Measurements from ENCODE around the gene FGF12. TPM values are rescaled to one million over a fixed set of nuclear protein-coding genes. Genes with fewer than 3 reads are reported as not detected.

Gene FGF12
- total RNA-seq, 2 experiments from 2014 or later, result not detected

DNA sequence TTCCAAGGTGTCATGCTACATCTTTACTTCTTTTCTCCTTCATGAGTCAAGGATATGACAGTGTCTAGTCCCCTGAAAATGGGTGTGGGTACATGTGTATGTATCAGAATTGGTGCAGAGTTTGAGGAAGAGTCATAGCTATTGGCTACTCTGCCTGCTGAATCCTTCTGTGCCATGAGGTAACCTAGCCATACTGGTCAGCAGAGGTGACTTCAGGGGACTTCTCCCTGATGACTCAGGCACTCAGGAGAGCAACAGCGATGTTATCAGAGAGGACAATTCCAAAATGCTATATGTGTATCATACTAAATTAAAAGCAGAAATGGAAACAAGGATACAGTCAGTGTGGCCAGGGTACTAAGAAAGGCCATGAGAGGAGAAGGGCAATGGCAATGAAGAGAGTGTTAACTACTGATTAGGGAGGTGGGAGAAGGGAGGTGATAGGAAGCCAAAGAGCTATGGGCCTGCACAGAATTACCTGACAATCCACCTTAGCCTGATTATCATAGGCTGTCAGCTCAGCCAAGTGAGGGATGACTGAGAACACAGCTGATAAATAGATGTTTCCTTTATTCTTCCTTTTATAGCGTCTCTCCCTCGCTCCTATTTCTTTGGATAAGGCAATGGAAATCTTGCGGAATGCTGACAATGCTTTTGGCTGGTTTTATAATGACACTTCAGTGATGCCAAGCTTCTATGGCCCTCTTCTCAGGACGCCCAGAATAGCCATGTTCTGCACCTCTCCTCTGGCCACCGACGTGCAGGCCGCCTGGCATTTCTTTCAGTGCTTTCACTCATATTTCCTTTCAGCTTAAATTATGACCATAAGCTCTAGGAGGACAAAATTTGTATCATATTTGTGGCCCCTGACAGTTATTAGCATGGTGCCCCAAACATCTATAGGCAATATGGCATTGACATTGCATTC, 90.6 kb downstream of the FGF12 start:
- TF ChIP-seq, protein P1, sequence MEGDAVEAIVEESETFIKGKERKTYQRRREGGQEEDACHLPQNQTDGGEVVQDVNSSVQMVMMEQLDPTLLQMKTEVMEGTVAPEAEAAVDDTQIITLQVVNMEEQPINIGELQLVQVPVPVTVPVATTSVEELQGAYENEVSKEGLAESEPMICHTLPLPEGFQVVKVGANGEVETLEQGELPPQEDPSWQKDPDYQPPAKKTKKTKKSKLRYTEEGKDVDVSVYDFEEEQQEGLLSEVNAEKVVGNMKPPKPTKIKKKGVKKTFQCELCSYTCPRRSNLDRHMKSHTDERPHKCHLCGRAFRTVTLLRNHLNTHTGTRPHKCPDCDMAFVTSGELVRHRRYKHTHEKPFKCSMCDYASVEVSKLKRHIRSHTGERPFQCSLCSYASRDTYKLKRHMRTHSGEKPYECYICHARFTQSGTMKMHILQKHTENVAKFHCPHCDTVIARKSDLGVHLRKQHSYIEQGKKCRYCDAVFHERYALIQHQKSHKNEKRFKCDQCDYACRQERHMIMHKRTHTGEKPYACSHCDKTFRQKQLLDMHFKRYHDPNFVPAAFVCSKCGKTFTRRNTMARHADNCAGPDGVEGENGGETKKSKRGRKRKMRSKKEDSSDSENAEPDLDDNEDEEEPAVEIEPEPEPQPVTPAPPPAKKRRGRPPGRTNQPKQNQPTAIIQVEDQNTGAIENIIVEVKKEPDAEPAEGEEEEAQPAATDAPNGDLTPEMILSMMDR (IDR thresholded peaks at IDR 0.05), result no peak
- Histone ChIP-seq H3K27me3 (ENCODE audit: control insufficient read depth in 1 of 2, insufficient read depth in 2 of 2, low read length in 2 of 2) (no peaks in the 10 kb centered on the region), H3K9me3 (ENCODE audit: control insufficient read depth in 1 of 2, insufficient read depth in 1 of 2, low read length in 2 of 2) (no peaks in the 10 kb centered on the region), H3K27ac (ENCODE audit: low read depth in 1 of 2, low read length in 2 of 2) (no peak overlapping the region), H3K4me1 (ENCODE audit: insufficient read depth, low read length) (no peaks in the 10 kb centered on the region), H3K4me3 (ENCODE audit: low read length) (no peak overlapping the region), H3K36me3 (ENCODE audit: insufficient read depth, low read length) (no peaks in the 10 kb centered on the region)
- Mint-ChIP-seq H3K9me3 (no peaks in the 10 kb centered on the region), H3K36me3 (ENCODE audit: low read depth) (no peaks in the 10 kb centered on the region), H3K27ac (no peak overlapping the region), H3K4me1 (ENCODE audit: low read depth) (no peaks in the 10 kb centered on the region), H3K4me3 (no peak overlapping the region), H3K27me3 (no peaks in the 10 kb centered on the region)
- POLR2A ChIA-PET, result no interaction called here
- DNase-seq (no peak), ATAC-seq (ENCODE audit: poor library complexity) (no peak)
- intact Hi-C loops (cut with DNase I, micrococcal nuclease), result no loop called here
- CTCF ChIA-PET, result no interaction called here

DNA sequence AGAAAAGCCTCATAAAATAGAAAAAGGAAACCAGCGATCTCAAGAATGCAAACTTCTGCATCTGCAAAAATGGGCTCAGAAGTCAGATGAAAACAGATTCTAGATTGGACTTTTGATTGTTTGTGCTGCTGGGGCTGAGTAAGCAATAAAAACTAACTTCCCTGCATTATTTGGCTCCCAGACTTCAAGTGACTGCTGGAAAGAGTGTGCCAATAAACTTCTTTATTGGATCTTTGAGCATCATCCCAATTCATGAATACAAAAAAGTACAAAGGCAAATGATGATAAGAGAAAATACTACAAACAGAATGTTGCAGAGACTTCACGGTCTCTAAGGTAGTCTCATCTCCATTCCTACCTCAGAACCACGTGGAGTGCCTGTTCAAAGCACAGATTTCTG, 97.9 kb downstream of the FGF12 start:
- Histone ChIP-seq H3K4me3 (ENCODE audit: low read length) (no peak overlapping the region), H3K27me3 (ENCODE audit: control insufficient read depth in 1 of 2, insufficient read depth in 2 of 2, low read length in 2 of 2) (no peaks in the 10 kb centered on the region), H3K36me3 (ENCODE audit: insufficient read depth, low read length) (no peaks in the 10 kb centered on the region), H3K4me1 (ENCODE audit: insufficient read depth, low read length) (no peaks in the 10 kb centered on the region), H3K27ac (ENCODE audit: low read depth in 1 of 2, low read length in 2 of 2) (no peak overlapping the region), H3K9me3 (ENCODE audit: control insufficient read depth in 1 of 2, insufficient read depth in 1 of 2, low read length in 2 of 2) (no peaks in the 10 kb centered on the region)
- POLR2A ChIA-PET, result no interaction called here
- intact Hi-C loops (cut with DNase I, micrococcal nuclease), result no loop called here
- H3K4me1 Mint-ChIP-seq (ENCODE audit: low read depth), result no peaks in the 10 kb centered on the region
- H3K27me3 Mint-ChIP-seq, result no peaks in the 10 kb centered on the region
- TF ChIP-seq, protein P1 (IDR thresholded peaks at IDR 0.05), result no peak
- DNase-seq (no peak), ATAC-seq (ENCODE audit: poor library complexity) (no peak)
- H3K4me3 Mint-ChIP-seq, result no peak overlapping the region
- no peak overlapping the region for H3K27ac Mint-ChIP-seq
- CTCF ChIA-PET, result no interaction called here
- H3K9me3 Mint-ChIP-seq, result no peaks in the 10 kb centered on the region
- no peaks in the 10 kb centered on the region for H3K36me3 Mint-ChIP-seq (ENCODE audit: low read depth)

DNA sequence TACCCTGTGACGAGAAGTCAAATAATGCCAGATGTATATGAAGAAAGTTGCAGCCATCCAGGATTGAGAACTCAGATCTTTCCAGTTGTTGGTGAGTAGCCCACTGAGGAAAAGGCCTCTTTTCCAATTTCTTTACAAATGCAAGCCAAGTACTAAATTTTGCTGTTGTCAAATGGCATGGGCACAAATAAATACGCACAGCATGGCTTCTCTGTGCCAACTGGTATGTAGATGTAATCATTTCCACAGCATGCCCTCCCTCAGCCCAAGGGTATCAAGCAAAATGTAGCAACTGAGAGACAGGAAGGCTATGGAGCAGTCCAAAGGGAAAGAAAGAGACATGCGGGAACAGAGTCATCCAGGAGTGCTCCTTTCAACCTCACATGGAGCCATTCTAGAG, 105.4 kb downstream of the FGF12 start:
- H3K27ac Mint-ChIP-seq, result no peak overlapping the region

More for the DNA sequence above, 105.4 kb downstream of the FGF12 start:
- ATAC-seq (ENCODE audit: poor library complexity) (no peak), DNase-seq (no peak)
- H3K27ac ChIP-seq (ENCODE audit: low read depth in 1 of 2, low read length in 2 of 2), result no peak overlapping the region
- peaks cover 0 to 6% of the 10 kb centered on the region in 2 experiments for H3K9me3 ChIP-seq (ENCODE audit: control insufficient read depth in 1 of 2, insufficient read depth in 1 of 2, low read length in 2 of 2)
- TF ChIP-seq, protein P1 (IDR thresholded peaks at IDR 0.05), result no peak
- Mint-ChIP-seq H3K27me3 (peaks cover 5% of the 10 kb centered on the region), H3K36me3 (ENCODE audit: low read depth) (no peaks in the 10 kb centered on the region), H3K9me3 (no peaks in the 10 kb centered on the region), H3K4me1 (ENCODE audit: low read depth) (no peaks in the 10 kb centered on the region), H3K4me3 (no peak overlapping the region)
- H3K36me3 ChIP-seq (ENCODE audit: insufficient read depth, low read length), result no peaks in the 10 kb centered on the region
- no peaks in the 10 kb centered on the region for H3K27me3 ChIP-seq (ENCODE audit: control insufficient read depth in 1 of 2, insufficient read depth in 2 of 2, low read length in 2 of 2)
- CTCF ChIA-PET, result no interaction called here
- no peaks in the 10 kb centered on the region for H3K4me1 ChIP-seq (ENCODE audit: insufficient read depth, low read length)
- POLR2A ChIA-PET, result no interaction called here
- intact Hi-C loops (cut with DNase I, micrococcal nuclease), result no loop called here
- no peak overlapping the region for H3K4me3 ChIP-seq (ENCODE audit: low read length)
